Left ventricle myocardium inferior (tissue), 1 donor: ENCODE results near the gene DAB1. TPM values are rescaled to one million over a fixed set of nuclear protein-coding genes. Genes with fewer than 3 reads are reported as not detected.

Source experiments
- DNase-seq: peaks from one replicate; pipeline ENCODE4 v3.0.0-alpha.2; 2020
- H3K27ac ChIP-seq: fragments of 200-600 bp; replicated peaks from 2 replicates; pipeline ENCODE4 v1.8.0; 2021
- H3K27me3 ChIP-seq: fragments of 200-600 bp; 2 replicates; pipeline ENCODE4 v1.8.0; 2021; ENCODE audit warnings: low read depth
- H3K36me3 ChIP-seq: fragments of 200-600 bp; 2 replicates; pipeline ENCODE4 v1.8.0; 2021
- H3K4me1 ChIP-seq: fragments of 200-600 bp; 2 replicates; pipeline ENCODE4 v1.8.0; 2021
- H3K4me3 ChIP-seq: fragments of 200-600 bp; 2 replicates; pipeline ENCODE4 v1.8.0; 2021; ENCODE audit warnings: mild to moderate bottlenecking, moderate library complexity
- H3K9me3 ChIP-seq: fragments of 200-600 bp; replicated peaks from 2 replicates; pipeline ENCODE4 v1.8.0; 2021
- CTCF ChIP-seq: fragments of 200-600 bp; IDR thresholded peaks from 2 replicates; pipeline ENCODE4 v1.8.0; 2021; ENCODE audit warnings: antibody characterized with exemption, mild to moderate bottlenecking, borderline replicate concordance
- intact Hi-C: fragments of 100-400 bp; cut with micrococcal nuclease; formaldehyde crosslinking; loops from one replicate; pipeline ENCODE4 v1.11.0; 2022
- total RNA-seq: library from RNA; stranded (reverse); fragmentation: NEBNext Ultra II Directional; extraction: Animal tissue kit (Norgen Biotek cat#: 25700); gene quantifications from one replicate; pipeline ENCODE4 v1.2.1, GENCODE V29; 2021
- donor health status: DM: no; HTN: yes; CAD: no; lungs with severe emphysema.

The DAB1 gene
- total RNA-seq, 1 donor from 2014 or later = 0.77 TPM

- DNase-seq = no peak
- Histone ChIP-seq H3K36me3 (no peaks in the 10 kb centered on the region), H3K27ac (no peak overlapping the region), H3K4me1 (peaks cover 10% of the 10 kb centered on the region), H3K9me3 (no peaks in the 10 kb centered on the region), H3K27me3 (no peaks in the 10 kb centered on the region), H3K4me3 (no peak overlapping the region)
- intact Hi-C loops = no loop called here
- no peak for TF ChIP-seq CTCF
These were observed 23.7 kb upstream of the DAB1 start for GRCh38 chr1:57447551-57447950.

GRCh38 chr1:57443004-57443403, 19.1 kb upstream of the DAB1 start:
- Histone ChIP-seq H3K36me3 (no peaks in the 10 kb centered on the region), H3K9me3 (no peaks in the 10 kb centered on the region), H3K4me3 (no peak overlapping the region), H3K4me1 (peaks cover 10% of the 10 kb centered on the region), H3K27me3 (no peaks in the 10 kb centered on the region), H3K27ac (peak overlapping the region; percentile 45)
- TF ChIP-seq CTCF = no peak
- no peak for DNase-seq
- intact Hi-C loops = no loop called here

- H3K4me3 ChIP-seq = no peak overlapping the region
- H3K27me3 ChIP-seq = no peaks in the 10 kb centered on the region
- no peaks in the 10 kb centered on the region for H3K9me3 ChIP-seq
- peaks cover 10% of the 10 kb centered on the region for H3K4me1 ChIP-seq
- no peak for TF ChIP-seq CTCF
- H3K36me3 ChIP-seq = no peaks in the 10 kb centered on the region
- DNase-seq = no peak
- intact Hi-C loops = no loop called here
- no peak overlapping the region for H3K27ac ChIP-seq
These were observed 16.2 kb upstream of the DAB1 start for GRCh38 chr1:57440096-57440495.

GRCh38 chr1:57431400-57431799, 7.5 kb upstream of the DAB1 start:
- H3K36me3 ChIP-seq = no peaks in the 10 kb centered on the region
- H3K4me3 ChIP-seq = peak overlapping the region; percentile 21
- DNase-seq = no peak
- TF ChIP-seq CTCF = no peak
- no peaks in the 10 kb centered on the region for H3K9me3 ChIP-seq
- no peaks in the 10 kb centered on the region for H3K4me1 ChIP-seq
- H3K27ac ChIP-seq = peak overlapping the region; percentile 62
- intact Hi-C loops = no loop called here
- peaks cover 5% of the 10 kb centered on the region for H3K27me3 ChIP-seq

GRCh38 chr1:57424231-57425027, 569 bp upstream of the DAB1 start:
- H3K36me3 ChIP-seq = no peaks in the 10 kb centered on the region
- peaks cover 26% of the 10 kb centered on the region for H3K4me1 ChIP-seq
- peaks cover 65% of the 10 kb centered on the region for H3K27me3 ChIP-seq
- no peaks in the 10 kb centered on the region for H3K9me3 ChIP-seq
- peak overlapping the region; percentile 71 for H3K4me3 ChIP-seq
- TF ChIP-seq CTCF = peak; percentile 74
- DNase-seq = peak; percentile 29
- H3K27ac ChIP-seq = peak overlapping the region; percentile 54
- intact Hi-C loops = no loop called here
